Measurements from ENCODE around the gene TAC4.

Gene TAC4

GRCh38 chr17:49820773-49821172, 27.1 kb downstream of the TAC4 start:
- DNase-seq (ENCODE audit: low read depth): no peak
- no peak overlapping the region for H3K4me3 ChIP-seq (ENCODE audit: control insufficient read depth, low read depth, low read length)
- no peak for TF ChIP-seq CTCF (conservative IDR thresholded peaks at IDR 0.05; ENCODE audit: control insufficient read depth, insufficient read depth, low read depth, low read length)

GRCh38 chr17:49819651-49820050, 28.2 kb downstream of the TAC4 start:
- no peak for TF ChIP-seq CTCF (conservative IDR thresholded peaks at IDR 0.05; ENCODE audit: control insufficient read depth, insufficient read depth, low read depth, low read length)
- H3K4me3 ChIP-seq (ENCODE audit: control insufficient read depth, low read depth, low read length): no peak overlapping the region

GRCh38 chr17:49819138-49819537, 28.7 kb downstream of the TAC4 start:
- H3K4me3 ChIP-seq (ENCODE audit: control insufficient read depth, low read depth, low read length): no peak overlapping the region
- TF ChIP-seq CTCF (conservative IDR thresholded peaks at IDR 0.05; ENCODE audit: control insufficient read depth, insufficient read depth, low read depth, low read length): no peak
- DNase-seq (ENCODE audit: low read depth): no peak

More at GRCh38 chr17:49819651-49820050, 28.2 kb downstream of the TAC4 start:
- no peak for DNase-seq (ENCODE audit: low read depth)

GRCh38 chr17:49817993-49818392, 29.9 kb downstream of the TAC4 start:
- no peak for DNase-seq (ENCODE audit: low read depth)
- no peak overlapping the region for H3K4me3 ChIP-seq (ENCODE audit: control insufficient read depth, low read depth, low read length)
- TF ChIP-seq CTCF (conservative IDR thresholded peaks at IDR 0.05; ENCODE audit: control insufficient read depth, insufficient read depth, low read depth, low read length): no peak

- no peak for DNase-seq (ENCODE audit: low read depth)
- no peak overlapping the region for H3K4me3 ChIP-seq (ENCODE audit: control insufficient read depth, low read depth, low read length)
- no peak for TF ChIP-seq CTCF (conservative IDR thresholded peaks at IDR 0.05; ENCODE audit: control insufficient read depth, insufficient read depth, low read depth, low read length)
Observed at GRCh38 chr17:49815761-49816281, 32.0 kb downstream of the TAC4 start.

GRCh38 chr17:49814781-49815529, 32.9 kb downstream of the TAC4 start:
- no peak overlapping the region for H3K4me3 ChIP-seq (ENCODE audit: control insufficient read depth, low read depth, low read length)
- TF ChIP-seq CTCF (conservative IDR thresholded peaks at IDR 0.05; ENCODE audit: control insufficient read depth, insufficient read depth, low read depth, low read length): no peak
- DNase-seq (ENCODE audit: low read depth): no peak
